Eye (tissue), 1 donor: ENCODE measurements around the gene SYCN.
"Not testable (repeated sequence)": the region's sequence is repeated elsewhere in the genome, so short reads cannot be mapped to it uniquely, and the experiment has no call there.

Source experiments
- DNase-seq: peaks from one replicate; pipeline ENCODE4 v3.0.0-alpha.2; 2015

SYCN gene

GRCh38 chr19:39223703-39224279 lies 19.7 kb upstream of the SYCN start:
- DNase-seq, result peak; percentile 44

- DNase-seq, result not testable (repeated sequence)
These were observed 15.0 kb upstream of the SYCN start for GRCh38 chr19:39219108-39219507.

GRCh38 chr19:39218230-39219007 lies 14.4 kb upstream of the SYCN start:
- DNase-seq, result no peak

GRCh38 chr19:39217094-39217493 lies 13.0 kb upstream of the SYCN start:
- DNase-seq, result no peak

- DNase-seq, result not testable (repeated sequence)
These were observed 11.3 kb upstream of the SYCN start for GRCh38 chr19:39215323-39215722.

- DNase-seq, result no peak
These were observed 8.3 kb upstream of the SYCN start for GRCh38 chr19:39212375-39212742.

GRCh38 chr19:39211731-39212374 lies 7.8 kb upstream of the SYCN start:
- no peak for DNase-seq

- DNase-seq, result no peak
These were observed 5.1 kb upstream of the SYCN start for GRCh38 chr19:39209196-39209595.

- no peak for DNase-seq
These were observed 4.2 kb upstream of the SYCN start for GRCh38 chr19:39208175-39208795.

GRCh38 chr19:39207293-39207836 lies 3.3 kb upstream of the SYCN start:
- DNase-seq, result no peak

- DNase-seq, result no peak
These were observed 2.1 kb upstream of the SYCN start for GRCh38 chr19:39206122-39206521.

GRCh38 chr19:39205449-39205764 lies 1.3 kb upstream of the SYCN start:
- DNase-seq, result no peak

GRCh38 chr19:39202998-39203355 lies 1.1 kb downstream of the SYCN start:
- DNase-seq, result no peak

- DNase-seq, result no peak
These were observed 3.3 kb downstream of the SYCN start for GRCh38 chr19:39200803-39201115.

GRCh38 chr19:39200066-39200802 lies 3.8 kb downstream of the SYCN start:
- no peak for DNase-seq

- peak; percentile 58 for DNase-seq
These were observed 5.0 kb downstream of the SYCN start for GRCh38 chr19:39199025-39199424.

GRCh38 chr19:39197808-39198207 lies 6.3 kb downstream of the SYCN start:
- no peak for DNase-seq

- DNase-seq, result peak; percentile 60
These were observed 7.1 kb downstream of the SYCN start, which contains the start of gene NCCRP1 for GRCh38 chr19:39196860-39197562. Gene NCCRP1, plus strand, starts transcription at chr19:39196964. Its CDS starts 19 bp downstream, at chr19:39196983.

- DNase-seq, result peak; percentile 76
These were observed 7.7 kb downstream of the SYCN start for GRCh38 chr19:39196320-39196719.

- DNase-seq, result no peak
These were observed 8.3 kb downstream of the SYCN start for GRCh38 chr19:39195755-39196154.

- DNase-seq, result peak; percentile 57
These were observed 9.1 kb downstream of the SYCN start for GRCh38 chr19:39194832-39195542.

GRCh38 chr19:39193803-39194202 lies 10.3 kb downstream of the SYCN start:
- DNase-seq, result no peak
